Activated naive CD8-positive, alpha-beta T cell treated with anti-CD3 and anti-CD28 coated beads, Interleukin-2, amount 10 ng/mL, durations not matched to agents 7 days and 5 days (primary cell): ENCODE measurements around the gene ARHGEF9. TPM values are rescaled to one million over a fixed set of nuclear protein-coding genes. Genes with fewer than 3 reads are reported as not detected.
A peak's percentile ranks its signal among the peaks of the same experiment; 100 is the strongest.

Source experiments
- microRNA-seq: library from miRNA; unstranded; fragments of <30 nt; microRNA quantifications from one replicate; pipeline ENCODE4 v1.2.0, GENCODE V29; 2022
- total RNA-seq, 2 experiments: library from RNA; stranded (reverse); gene quantifications; one replicate each; pipeline ENCODE4 v1.2.3, GENCODE V29; 2021

The ARHGEF9 gene
- total RNA-seq, 2 experiments from 2014 or later = 32.3 to 34.2 TPM

Small RNA genes within 50 kb of the gene (microRNA-seq; reads per million reads assigned to microRNA genes)
- 7.0 reads per million, percentile 3 among the genes with 10 or more reads in this experiment for gene MIR1468
